22Rv1 (cell line): Measurements from ENCODE around the gene IL36RN.
"Not testable (repeated sequence)": the region's sequence is repeated elsewhere in the genome, so short reads cannot be mapped to it uniquely, and the experiment has no call there.

ENCODE experiments used
- ZFX ChIP-seq: fragments of 450-650 bp; IDR thresholded peaks from 2 replicates; pipeline ENCODE4 v1.6.1; 2017; ENCODE audit warnings: antibody characterized with exemption, borderline replicate concordance
- TF ChIP-seq, protein P1 (sequence below): fragments of 450-650 bp; IDR thresholded peaks from 2 replicates; pipeline ENCODE4 v1.5.1; 2017; ENCODE audit warnings: mild to moderate bottlenecking

DNA sequence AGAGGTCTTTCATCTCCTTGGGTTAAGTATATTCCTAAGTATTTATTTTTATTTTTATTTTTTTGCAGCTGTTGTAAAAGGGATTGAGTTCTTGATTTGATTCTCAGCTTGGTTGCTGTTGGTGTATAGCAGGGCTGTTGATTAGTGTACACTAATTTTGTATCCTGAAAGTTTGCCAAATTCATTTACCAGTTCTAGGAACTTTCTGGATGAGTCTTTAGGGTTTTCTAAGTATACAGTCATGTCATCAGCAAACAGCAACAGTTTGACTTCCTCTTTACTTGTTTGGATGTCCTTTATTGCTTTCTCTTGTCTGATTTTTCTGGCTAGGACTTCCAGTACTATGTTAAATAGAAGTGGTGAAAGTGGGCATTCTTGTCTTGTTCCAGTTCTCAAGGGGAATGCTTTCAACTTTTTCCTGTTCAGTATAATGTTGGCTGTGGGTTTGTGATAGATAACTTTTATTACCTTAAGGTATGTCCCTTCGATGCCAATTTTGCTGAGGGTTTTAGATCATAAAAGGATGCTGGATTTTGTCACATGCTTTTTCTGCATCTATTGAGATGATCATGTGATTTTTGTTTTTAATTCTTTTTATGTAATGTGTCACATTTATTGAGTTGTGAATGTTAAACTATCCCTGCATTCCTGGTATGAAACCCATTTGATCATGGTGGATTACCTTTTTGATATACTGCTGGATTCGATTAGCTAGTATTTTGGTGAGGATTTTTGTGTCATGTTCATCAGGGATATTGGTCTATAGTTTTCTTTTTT is 38.0 kb downstream of the IL36RN start:
- TF ChIP-seq, protein P1, sequence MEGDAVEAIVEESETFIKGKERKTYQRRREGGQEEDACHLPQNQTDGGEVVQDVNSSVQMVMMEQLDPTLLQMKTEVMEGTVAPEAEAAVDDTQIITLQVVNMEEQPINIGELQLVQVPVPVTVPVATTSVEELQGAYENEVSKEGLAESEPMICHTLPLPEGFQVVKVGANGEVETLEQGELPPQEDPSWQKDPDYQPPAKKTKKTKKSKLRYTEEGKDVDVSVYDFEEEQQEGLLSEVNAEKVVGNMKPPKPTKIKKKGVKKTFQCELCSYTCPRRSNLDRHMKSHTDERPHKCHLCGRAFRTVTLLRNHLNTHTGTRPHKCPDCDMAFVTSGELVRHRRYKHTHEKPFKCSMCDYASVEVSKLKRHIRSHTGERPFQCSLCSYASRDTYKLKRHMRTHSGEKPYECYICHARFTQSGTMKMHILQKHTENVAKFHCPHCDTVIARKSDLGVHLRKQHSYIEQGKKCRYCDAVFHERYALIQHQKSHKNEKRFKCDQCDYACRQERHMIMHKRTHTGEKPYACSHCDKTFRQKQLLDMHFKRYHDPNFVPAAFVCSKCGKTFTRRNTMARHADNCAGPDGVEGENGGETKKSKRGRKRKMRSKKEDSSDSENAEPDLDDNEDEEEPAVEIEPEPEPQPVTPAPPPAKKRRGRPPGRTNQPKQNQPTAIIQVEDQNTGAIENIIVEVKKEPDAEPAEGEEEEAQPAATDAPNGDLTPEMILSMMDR: not testable (repeated sequence)
- not testable (repeated sequence) for TF ChIP-seq ZFX
